GM10847 (cell line): ENCODE measurements around the gene RPP25L.

Experiments
- POLR2A ChIP-seq: IDR thresholded peaks from 2 replicates; pipeline ENCODE4 v1.6.1; 2011; ENCODE audit not compliant: insufficient read length; ENCODE audit errors: extremely low read depth

RPP25L gene

GRCh38 chr9:34646211-34647083 lies 34.5 kb upstream of the RPP25L start, which contains the start of gene GALT:
Gene GALT (plus strand): TSS chr9:34646675. CDS start chr9:34646705, 30 bp downstream.
- TF ChIP-seq POLR2A = peak; percentile 77

- TF ChIP-seq POLR2A = no peak
These were observed 32.9 kb upstream of the RPP25L start for GRCh38 chr9:34644766-34645314.

GRCh38 chr9:34642679-34643078 lies 30.8 kb upstream of the RPP25L start:
- no peak for TF ChIP-seq POLR2A

- no peak for TF ChIP-seq POLR2A
These were observed 26.2 kb upstream of the RPP25L start for GRCh38 chr9:34638138-34638445.

- TF ChIP-seq POLR2A = peak; percentile 68
These were observed 25.6 kb upstream of the RPP25L start, which contains the start of gene SIGMAR1 for GRCh38 chr9:34637356-34638137. Gene SIGMAR1 (minus strand): TSS chr9:34637787. CDS start chr9:34637697, 90 bp downstream.

- no peak for TF ChIP-seq POLR2A
These were observed 25.0 kb upstream of the RPP25L start for GRCh38 chr9:34636791-34637355.

- TF ChIP-seq POLR2A = no peak
These were observed 23.7 kb upstream of the RPP25L start for GRCh38 chr9:34635556-34635955.

GRCh38 chr9:34634551-34635248 lies 22.8 kb upstream of the RPP25L start:
- TF ChIP-seq POLR2A = no peak

GRCh38 chr9:34633851-34634550 lies 22.1 kb upstream of the RPP25L start:
- no peak for TF ChIP-seq POLR2A

GRCh38 chr9:34633166-34633565 lies 21.3 kb upstream of the RPP25L start:
- no peak for TF ChIP-seq POLR2A

- no peak for TF ChIP-seq POLR2A
These were observed 18.7 kb upstream of the RPP25L start for GRCh38 chr9:34630402-34631154.

GRCh38 chr9:34629491-34629808 lies 17.6 kb upstream of the RPP25L start:
- TF ChIP-seq POLR2A = no peak

GRCh38 chr9:34628656-34629490 lies 17.0 kb upstream of the RPP25L start, which contains the start of gene ARID3C:
Gene ARID3C (minus strand): TSS chr9:34629066. CDS start chr9:34628014, 1,052 bp downstream.
- no peak for TF ChIP-seq POLR2A
